HEK293 (cell line): ENCODE results near the gene LAMP5.

Source experiments
- CTCF ChIA-PET: fragments of 350-600 bp; formaldehyde crosslinking; extraction: SDS; loops from one replicate; lab custom pipeline; 2021; ENCODE audit warnings: antibody characterized with exemption; lab: Yijun Ruan, JAX
- POLR2A ChIA-PET: fragments of 300-600 bp; formaldehyde crosslinking; extraction: SDS; loops from one replicate; lab custom pipeline; 2020; ENCODE audit warnings: antibody characterized with exemption, inconsistent platforms; lab: Yijun Ruan, JAX
- H3K27ac ChIP-seq: fragments of 200-500 bp; sonication (Bioruptor generic); 2 replicates; pipeline ENCODE4 v1.5.1; 2014; ENCODE audit warnings: low read depth, low read length, control low read depth, inconsistent platforms; ENCODE audit errors: extremely low read depth
- H3K36me3 ChIP-seq, 2 experiments: fragments of 200-500 bp in 1 of 2; sonication (Bioruptor generic) in 1 of 2; 1 replicate in 1 of 2; 2 replicates in 1 of 2; pipeline ENCODE4 v1.5.1; 2014 to 2017; ENCODE audit warnings: inconsistent platforms in 2 of 2, low read length in 2 of 2; ENCODE audit not compliant: control insufficient read depth in 2 of 2, insufficient read depth in 1 of 2
- H3K4me1 ChIP-seq: fragments of 200-500 bp; sonication (Bioruptor generic); 2 replicates; pipeline ENCODE4 v1.5.1; 2014; ENCODE audit warnings: mild to moderate bottlenecking, low read length, inconsistent platforms; ENCODE audit not compliant: control insufficient read depth, insufficient read depth
- H3K4me3 ChIP-seq: 2 replicates; pipeline ENCODE4 v1.5.1; 2011; ENCODE audit warnings: low read depth, mild to moderate bottlenecking, control low read depth, low read length, moderate library complexity
- H3K9me3 ChIP-seq: fragments of 200-500 bp; sonication (Bioruptor generic); 2 replicates; pipeline ENCODE4 v1.5.1; 2014; ENCODE audit warnings: low read depth, low read length, inconsistent platforms; ENCODE audit not compliant: control insufficient read depth, insufficient read depth
- CTCF ChIP-seq: fragments of 450-650 bp; formaldehyde crosslinking; IDR thresholded peaks from 2 replicates; pipeline ENCODE4 v1.5.1; 2016; ENCODE audit warnings: missing biosample characterization, missing genetic modification characterization
- GFI1B ChIP-seq: fragments of 450-650 bp; formaldehyde crosslinking; IDR thresholded peaks from 2 replicates; pipeline ENCODE4 v1.5.1; 2016; ENCODE audit warnings: missing biosample characterization, missing genetic modification characterization
- IKZF3 ChIP-seq: fragments of 450-650 bp; IDR thresholded peaks from 2 replicates; pipeline ENCODE4 v1.5.0; 2018; ENCODE audit warnings: missing biosample characterization, mild to moderate bottlenecking, missing genetic modification characterization, moderate library complexity
- KLF17 ChIP-seq: fragments of 450-650 bp; formaldehyde crosslinking; IDR thresholded peaks from 2 replicates; pipeline ENCODE4 v1.5.1; 2016; ENCODE audit warnings: missing biosample characterization, missing genetic modification characterization
- SALL2 ChIP-seq: fragments of 450-650 bp; formaldehyde crosslinking; IDR thresholded peaks from 2 replicates; pipeline ENCODE4 v1.5.0; 2017; ENCODE audit warnings: missing biosample characterization, mild to moderate bottlenecking, missing genetic modification characterization, borderline replicate concordance
- ZBTB17 ChIP-seq: fragments of 450-650 bp; formaldehyde crosslinking; IDR thresholded peaks from 2 replicates; pipeline ENCODE4 v1.5.1; 2016; ENCODE audit warnings: missing biosample characterization, missing genetic modification characterization
- ZBTB20 ChIP-seq: fragments of 450-650 bp; formaldehyde crosslinking; IDR thresholded peaks from 2 replicates; pipeline ENCODE4 v1.5.1; 2016; ENCODE audit warnings: missing biosample characterization, missing genetic modification characterization
- ZBTB21 ChIP-seq: fragments of 450-650 bp; formaldehyde crosslinking; IDR thresholded peaks from 2 replicates; pipeline ENCODE4 v1.5.1; 2017; ENCODE audit warnings: missing biosample characterization, missing genetic modification characterization
- ZNF10 ChIP-seq: fragments of 450-650 bp; formaldehyde crosslinking; IDR thresholded peaks from 2 replicates; pipeline ENCODE4 v1.5.1; 2017; ENCODE audit warnings: missing biosample characterization, missing genetic modification characterization
- ZNF18 ChIP-seq: fragments of 450-650 bp; formaldehyde crosslinking; IDR thresholded peaks from 2 replicates; pipeline ENCODE4 v1.5.1; 2016; ENCODE audit warnings: missing biosample characterization, missing genetic modification characterization
- ZNF19 ChIP-seq: fragments of 450-650 bp; formaldehyde crosslinking; IDR thresholded peaks from 2 replicates; pipeline ENCODE4; 2016; ENCODE audit warnings: missing biosample characterization, missing genetic modification characterization, low read depth
- ZNF266 ChIP-seq: fragments of 450-650 bp; formaldehyde crosslinking; IDR thresholded peaks from 2 replicates; pipeline ENCODE4 v1.5.1; 2016; ENCODE audit warnings: missing biosample characterization, missing genetic modification characterization, low read depth
- ZNF37A ChIP-seq: fragments of 450-650 bp; IDR thresholded peaks from 2 replicates; pipeline ENCODE4 v1.5.1; 2018; ENCODE audit warnings: missing biosample characterization, missing genetic modification characterization
- ZNF391 ChIP-seq: fragments of 450-650 bp; formaldehyde crosslinking; IDR thresholded peaks from 2 replicates; pipeline ENCODE4 v1.5.1; 2016; ENCODE audit warnings: low read depth, missing biosample characterization, missing genetic modification characterization, borderline replicate concordance
- ZNF404 ChIP-seq: fragments of 450-650 bp; formaldehyde crosslinking; IDR thresholded peaks from 2 replicates; pipeline ENCODE4 v1.5.1; 2017; ENCODE audit warnings: missing biosample characterization, missing genetic modification characterization
- ZNF48 ChIP-seq: fragments of 450-650 bp; formaldehyde crosslinking; IDR thresholded peaks from 2 replicates; pipeline ENCODE4 v1.5.1; 2016; ENCODE audit warnings: missing biosample characterization, missing genetic modification characterization
- ZNF513 ChIP-seq: fragments of 450-650 bp; IDR thresholded peaks from 2 replicates; pipeline ENCODE4 v1.5.1; 2018; ENCODE audit warnings: missing biosample characterization, missing genetic modification characterization
- ZNF544 ChIP-seq: fragments of 450-650 bp; formaldehyde crosslinking; IDR thresholded peaks from 2 replicates; pipeline ENCODE4 v1.5.0; 2017; ENCODE audit warnings: missing biosample characterization, missing genetic modification characterization
- ZNF580 ChIP-seq: fragments of 450-650 bp; formaldehyde crosslinking; IDR thresholded peaks from 2 replicates; pipeline ENCODE4 v1.5.1; 2016; ENCODE audit warnings: missing biosample characterization, missing genetic modification characterization
- ZNF585B ChIP-seq: fragments of 450-650 bp; formaldehyde crosslinking; IDR thresholded peaks from 2 replicates; pipeline ENCODE4 v1.5.1; 2016; ENCODE audit warnings: missing biosample characterization, missing genetic modification characterization
- ZNF596 ChIP-seq: fragments of 450-650 bp; IDR thresholded peaks from 2 replicates; pipeline ENCODE4 v1.5.0; 2018; ENCODE audit warnings: missing biosample characterization, mild to moderate bottlenecking, missing genetic modification characterization, moderate library complexity
- ZNF639 ChIP-seq: fragments of 450-650 bp; formaldehyde crosslinking; IDR thresholded peaks from 2 replicates; pipeline ENCODE4 v1.5.1; 2016; ENCODE audit warnings: missing biosample characterization, missing genetic modification characterization
- ZNF670 ChIP-seq: fragments of 450-650 bp; formaldehyde crosslinking; IDR thresholded peaks from 2 replicates; pipeline ENCODE4 v1.5.1; 2016; ENCODE audit warnings: missing biosample characterization, missing genetic modification characterization, low read depth
- ZNF791 ChIP-seq: fragments of 450-650 bp; formaldehyde crosslinking; IDR thresholded peaks from 2 replicates; pipeline ENCODE4 v1.5.1; 2016; ENCODE audit warnings: missing biosample characterization, missing genetic modification characterization

The LAMP5 gene

GRCh38 chr20:9574776-9575175 lies 60.4 kb downstream of the LAMP5 start (continued):
- TF ChIP-seq ZNF513 (tag by site-specific recombination) (no peak), ZBTB17 (tag by site-specific recombination) (no peak), ZNF18 (no peak), ZNF791 (tag by site-specific recombination) (no peak), ZNF391 (tag by site-specific recombination) (no peak), GFI1B (tag by site-specific recombination) (no peak), ZNF404 (tag by site-specific recombination) (no peak), KLF17 (no peak), ZNF48 (tag by site-specific recombination) (no peak), ZNF596 (tag by site-specific recombination) (no peak)

GRCh38 chr20:9575836-9576235 lies 61.4 kb downstream of the LAMP5 start:
- CTCF ChIA-PET, result interaction anchor here (1.0 kb wide), 1 partner anchor 34 kb away, joined by 3 read pairs; no protein-coding TSS in a partner anchor
- POLR2A ChIA-PET, result no interaction called here
- Histone ChIP-seq H3K4me3 (no peak overlapping the region), H3K36me3 (no peaks in the 10 kb centered on the region), H3K27ac (no peak overlapping the region), H3K4me1 (no peaks in the 10 kb centered on the region), H3K9me3 (no peaks in the 10 kb centered on the region)
- TF ChIP-seq ZNF639 (tag by site-specific recombination), result no peak
- TF ChIP-seq SALL2, result no peak
- no peak for TF ChIP-seq ZNF544 (tag by site-specific recombination)
- no peak for TF ChIP-seq ZNF37A
- TF ChIP-seq ZBTB21 (tag by site-specific recombination), result no peak
- TF ChIP-seq ZNF19 (tag by site-specific recombination), result no peak
- TF ChIP-seq ZBTB20 (tag by site-specific recombination), result no peak
- no peak for TF ChIP-seq ZNF10 (tag by site-specific recombination)
- TF ChIP-seq ZNF670 (tag by site-specific recombination), result no peak
- TF ChIP-seq ZNF266 (tag by site-specific recombination), result no peak
- TF ChIP-seq ZNF580 (tag by site-specific recombination), result no peak
- TF ChIP-seq IKZF3 (tag by site-specific recombination), result no peak
- no peak for TF ChIP-seq ZNF585B (tag by site-specific recombination)
- no peak for TF ChIP-seq CTCF (tag by site-specific recombination)
